HG02798 (cell line): ENCODE results near the gene ANO7.
"Not testable (repeated sequence)": the region's sequence is repeated elsewhere in the genome, so short reads cannot be mapped to it uniquely, and the experiment has no call there.

Experiments
- ATAC-seq: cut with Tn5 transposase; IDR thresholded peaks from one replicate; pipeline ENCODE4 v1.9.1; 2021; ENCODE audit warnings: mild to moderate bottlenecking; ENCODE audit not compliant: unreplicated experiment, poor library complexity

ANO7 gene

DNA sequence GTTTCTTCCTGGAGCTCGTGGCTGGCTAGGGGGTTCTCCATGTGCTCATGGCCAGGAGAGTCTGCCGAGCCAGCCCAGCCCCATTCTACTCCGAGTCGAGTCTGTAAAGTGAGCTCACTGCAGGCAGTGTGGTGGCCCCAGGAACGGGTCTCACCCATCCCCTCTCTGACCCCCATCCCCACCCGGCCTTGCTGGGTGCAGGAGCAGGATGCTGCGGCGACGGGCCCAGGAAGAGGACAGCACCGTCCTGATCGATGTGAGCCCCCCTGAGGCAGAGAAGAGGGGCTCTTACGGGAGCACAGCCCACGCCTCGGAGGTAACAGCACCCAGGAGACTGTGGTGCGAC, 1.4 kb downstream of the ANO7 start:
- no peak for ATAC-seq

DNA sequence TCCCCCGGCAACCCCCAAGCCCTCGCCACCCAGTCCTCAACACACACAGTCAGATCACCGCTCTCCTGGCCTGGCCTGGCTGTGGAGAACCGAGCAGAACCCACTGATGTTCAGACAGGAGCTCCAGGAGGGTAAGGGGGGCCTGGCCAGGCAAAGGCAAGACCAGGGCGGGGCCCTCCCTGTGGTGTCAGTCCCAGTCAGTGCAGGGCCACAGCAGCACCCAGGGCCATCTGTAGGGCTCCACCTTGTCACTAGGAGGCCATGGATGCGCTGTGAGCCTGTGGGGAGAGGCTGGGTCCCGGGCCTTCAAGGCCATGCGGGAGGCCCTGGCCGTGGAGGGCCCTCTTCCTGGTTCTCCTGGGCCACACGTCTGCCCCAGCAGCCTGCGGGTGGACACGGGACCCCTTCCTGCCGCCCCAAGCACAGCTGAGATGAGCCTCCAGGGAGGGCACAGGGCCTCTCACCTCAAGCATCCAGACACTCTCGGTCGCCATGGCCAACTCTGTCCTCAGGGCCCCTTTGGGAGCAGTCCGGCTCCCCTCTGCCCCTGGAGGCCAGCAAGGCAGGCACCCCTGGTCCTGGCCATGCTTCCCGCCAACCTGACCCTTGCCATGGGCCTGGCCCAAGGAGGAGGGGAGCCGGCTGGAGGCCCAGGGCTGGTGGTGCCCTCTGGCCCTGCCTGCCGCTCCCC, 2.0 kb downstream of the ANO7 start:
- ATAC-seq = no peak

DNA sequence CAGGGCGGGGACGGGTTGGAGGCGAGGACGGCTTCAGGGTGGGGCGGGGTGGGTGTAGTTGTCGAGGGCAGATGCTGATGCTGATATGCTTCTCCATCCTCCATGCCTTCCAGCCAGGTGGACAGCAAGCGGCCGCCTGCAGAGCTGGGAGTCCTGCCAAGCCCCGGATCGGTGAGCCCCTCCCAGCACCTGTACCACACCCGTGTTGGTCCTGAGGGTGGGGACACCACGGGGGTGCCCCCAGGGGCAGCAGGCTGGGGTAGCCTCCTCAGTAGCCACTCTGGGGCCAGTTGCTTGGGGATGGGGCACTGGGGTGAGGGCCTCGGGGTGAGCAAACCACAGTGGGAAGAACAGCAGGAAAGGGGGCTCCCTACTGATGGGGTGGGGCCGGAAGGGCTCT, 2.6 kb downstream of the ANO7 start:
- no peak for ATAC-seq

DNA sequence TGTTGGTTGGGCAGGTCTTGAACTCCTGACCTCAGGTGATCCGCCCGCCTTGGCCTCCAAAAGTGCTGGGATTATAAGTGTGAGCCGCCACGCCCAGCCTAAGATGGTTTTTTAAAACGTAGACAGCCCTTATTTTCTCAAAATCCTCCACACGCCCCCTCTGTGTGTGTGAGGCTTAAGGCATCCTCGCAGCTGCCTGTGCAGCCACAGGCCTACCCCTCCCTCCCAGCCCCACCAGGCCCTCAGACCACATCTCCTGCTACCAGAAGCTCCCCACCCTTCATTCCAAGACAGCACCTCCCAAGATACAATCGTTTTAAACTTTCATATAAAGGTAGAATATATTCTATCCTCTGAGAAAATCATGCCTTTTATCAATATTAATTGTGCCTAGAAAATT, 4.8 kb downstream of the ANO7 start:
- ATAC-seq = no peak

DNA sequence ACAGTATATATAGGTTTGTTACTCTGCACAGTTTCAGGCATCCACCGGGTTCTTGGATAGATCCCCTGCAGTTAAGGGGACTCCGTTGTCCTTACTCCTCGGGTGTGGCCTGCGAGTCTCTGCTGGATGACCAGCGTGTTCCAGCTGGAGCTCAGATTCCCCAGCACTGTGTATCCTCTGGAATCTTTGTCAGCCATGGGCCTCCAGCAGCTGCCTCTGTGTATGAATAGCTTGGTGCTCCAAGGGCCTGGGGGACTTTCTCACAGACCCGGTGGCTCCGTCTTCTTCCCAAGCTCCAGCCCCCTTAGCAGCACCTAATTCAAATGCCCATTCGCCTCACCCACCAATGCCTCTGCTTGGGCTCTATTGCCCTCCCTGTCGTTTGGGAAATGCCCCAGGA, 6.3 kb downstream of the ANO7 start:
- no peak for ATAC-seq

DNA sequence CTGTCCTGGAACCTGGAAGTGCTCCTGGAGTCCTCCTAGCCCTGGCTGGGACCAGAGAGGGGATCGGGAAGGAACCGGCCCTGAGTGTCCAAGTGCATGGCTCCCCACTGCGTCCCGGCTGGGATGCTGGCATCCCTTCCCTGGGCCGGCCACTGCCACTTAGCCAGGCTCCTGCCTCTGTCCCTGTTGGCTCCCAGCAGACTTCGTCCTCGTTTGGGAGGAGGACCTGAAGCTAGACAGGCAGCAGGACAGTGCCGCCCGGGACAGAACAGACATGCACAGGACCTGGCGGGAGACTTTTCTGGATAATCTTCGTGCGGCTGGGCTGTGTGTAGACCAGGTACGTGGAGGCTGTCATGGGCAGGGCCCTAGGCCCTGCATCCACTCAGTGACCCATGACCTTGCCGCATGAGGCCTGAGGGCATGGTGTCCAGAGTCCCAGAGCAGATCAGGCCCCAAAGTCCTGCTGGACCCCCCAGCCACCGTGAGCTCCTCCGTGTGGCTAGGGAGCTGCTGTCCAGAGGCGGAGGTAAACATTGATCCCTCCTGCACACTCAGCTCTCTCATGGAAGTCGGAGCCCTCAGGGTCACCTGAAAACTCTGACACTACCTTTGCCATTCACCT, 7.1 kb downstream of the ANO7 start:
- no peak for ATAC-seq

DNA sequence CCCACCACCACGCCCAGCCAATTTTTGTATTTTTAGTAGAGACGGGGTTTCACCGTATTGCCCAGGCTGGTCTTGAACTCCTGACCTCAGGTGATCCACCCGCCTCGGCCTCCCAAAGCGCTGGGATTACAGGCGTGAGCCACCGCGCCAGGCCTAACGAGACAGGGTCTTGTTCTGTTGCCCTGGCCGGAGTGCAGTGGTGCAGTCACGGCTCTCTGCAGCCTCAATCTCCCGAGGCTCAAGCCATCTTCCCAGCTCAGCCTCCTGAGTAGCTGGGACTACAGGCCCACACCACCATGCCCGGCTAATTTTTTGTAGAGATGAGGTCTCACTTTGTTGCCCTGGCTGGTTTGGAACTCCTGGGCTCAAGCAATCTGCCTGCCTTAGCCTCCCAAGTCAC, 8.8 kb downstream of the ANO7 start:
- ATAC-seq = not testable (repeated sequence)

DNA sequence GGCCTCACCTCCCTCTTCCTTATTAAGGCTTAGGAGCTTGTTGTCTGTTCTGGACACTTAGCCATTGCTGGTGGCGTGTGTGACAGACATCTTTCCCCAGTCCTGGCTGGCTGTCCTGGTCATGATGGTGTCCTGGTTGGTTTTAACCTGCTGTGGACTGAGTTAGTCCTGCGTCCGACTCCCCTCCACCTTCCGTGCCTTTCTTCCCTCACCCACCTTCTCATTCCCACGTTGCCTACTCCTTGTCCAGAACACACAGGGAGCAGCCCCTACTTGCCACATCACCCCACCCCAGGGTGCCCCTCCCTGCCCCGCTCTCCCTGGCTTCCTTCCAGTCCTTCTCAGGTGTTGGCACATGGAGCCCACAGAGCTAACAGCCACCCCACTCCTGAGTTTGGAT, 9.5 kb downstream of the ANO7 start:
- no peak for ATAC-seq

DNA sequence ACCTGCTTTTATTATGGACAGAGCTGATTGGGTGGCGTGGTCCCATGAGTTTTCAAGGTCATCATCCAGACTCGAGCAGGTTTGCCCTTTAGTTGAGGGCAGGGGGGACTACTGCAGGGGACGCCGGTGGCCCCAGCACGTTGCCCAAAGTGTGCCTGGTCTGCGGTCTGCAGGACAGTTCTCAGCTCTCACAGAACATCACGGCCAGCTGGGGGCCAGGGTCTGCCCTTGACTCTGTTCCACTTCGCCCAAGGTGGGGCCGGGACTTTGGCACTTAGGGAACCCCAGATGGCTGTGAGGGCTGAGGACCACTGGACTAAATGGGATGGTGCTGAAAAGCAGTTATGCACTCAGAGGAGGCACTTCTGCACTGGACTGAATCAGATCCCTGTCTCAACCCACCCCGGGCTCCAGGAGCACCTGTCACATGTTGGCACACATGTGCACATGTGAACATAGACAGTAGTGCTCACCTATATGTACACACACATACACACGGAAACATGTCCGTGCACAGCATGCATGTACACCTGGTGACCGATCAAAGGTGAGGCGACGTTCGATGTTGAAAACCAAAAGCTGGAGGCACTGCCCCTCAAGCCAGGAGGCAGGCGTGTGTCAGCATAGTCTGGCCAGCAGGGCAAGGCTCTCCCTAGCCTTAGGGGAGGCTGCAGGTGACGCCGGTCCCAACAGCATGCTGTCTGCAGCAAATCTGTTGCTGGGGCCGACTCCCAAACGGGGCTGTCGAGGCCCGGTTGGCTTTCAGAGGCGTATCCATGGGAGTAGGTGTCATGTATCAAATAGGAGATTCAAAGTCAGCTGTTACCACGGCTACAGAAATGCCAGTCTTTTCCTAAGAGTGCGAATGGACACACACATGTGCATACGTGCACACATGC, 10.2 kb downstream of the ANO7 start:
- ATAC-seq = no peak

DNA sequence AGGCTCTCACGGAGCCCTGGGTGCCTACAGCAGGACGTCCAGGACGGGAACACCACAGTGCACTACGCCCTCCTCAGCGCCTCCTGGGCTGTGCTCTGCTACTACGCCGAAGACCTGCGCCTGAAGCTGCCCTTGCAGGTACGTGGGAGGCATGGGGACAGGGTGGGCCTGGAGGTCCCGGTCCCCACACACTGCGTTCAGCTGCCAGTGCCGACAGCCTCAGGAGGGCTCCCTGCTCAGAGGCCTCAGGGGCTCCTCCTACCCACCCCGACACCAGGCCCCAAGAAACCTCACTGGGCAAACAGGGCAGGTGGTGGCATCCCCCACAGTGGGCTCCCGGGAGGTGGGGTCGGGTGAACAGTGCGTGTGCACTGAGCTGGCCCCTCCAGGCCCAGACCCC, 10.8 kb downstream of the ANO7 start:
- ATAC-seq = no peak

DNA sequence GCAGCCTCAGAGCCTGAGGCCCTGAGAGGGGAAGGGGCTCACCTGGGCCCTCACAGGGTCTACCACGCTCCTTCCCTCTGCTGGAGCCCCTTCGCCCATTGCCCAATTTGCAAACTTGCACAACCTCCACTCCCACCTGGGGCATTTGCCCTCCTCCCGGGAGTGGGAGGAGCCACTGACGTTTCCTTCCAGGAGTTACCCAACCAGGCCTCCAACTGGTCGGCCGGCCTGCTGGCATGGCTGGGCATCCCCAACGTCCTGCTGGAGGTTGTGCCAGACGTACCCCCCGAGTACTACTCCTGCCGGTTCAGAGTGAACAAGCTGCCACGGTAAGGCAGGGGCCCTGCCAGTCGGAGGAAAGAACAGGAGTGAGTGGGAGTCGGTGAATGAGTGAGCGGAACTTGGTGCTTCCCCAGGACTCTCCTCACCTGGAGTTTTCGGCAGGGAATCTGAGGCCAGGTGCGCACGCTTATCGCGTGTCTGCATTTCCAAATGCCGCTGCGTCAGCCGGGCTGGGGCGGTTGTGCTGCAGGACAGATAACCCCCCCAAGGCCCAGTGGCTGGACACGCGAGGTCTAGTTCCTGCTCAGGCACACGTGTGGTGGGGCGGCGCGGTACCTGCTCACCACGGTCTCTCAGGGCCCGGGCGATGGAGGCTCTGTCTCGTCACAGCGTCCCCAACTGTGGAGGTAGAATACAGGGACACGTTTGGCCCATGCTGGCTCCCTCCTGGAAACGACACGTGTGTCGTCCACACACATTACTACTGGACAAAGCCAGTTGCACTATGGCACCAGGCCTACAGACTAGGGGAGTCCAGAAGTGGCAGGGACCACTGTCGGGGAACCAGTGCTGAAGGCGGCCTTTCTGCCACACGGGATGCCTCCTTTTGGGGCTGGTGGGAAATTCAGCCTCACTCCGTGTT, 11.7 kb downstream of the ANO7 start:
- ATAC-seq = no peak

DNA sequence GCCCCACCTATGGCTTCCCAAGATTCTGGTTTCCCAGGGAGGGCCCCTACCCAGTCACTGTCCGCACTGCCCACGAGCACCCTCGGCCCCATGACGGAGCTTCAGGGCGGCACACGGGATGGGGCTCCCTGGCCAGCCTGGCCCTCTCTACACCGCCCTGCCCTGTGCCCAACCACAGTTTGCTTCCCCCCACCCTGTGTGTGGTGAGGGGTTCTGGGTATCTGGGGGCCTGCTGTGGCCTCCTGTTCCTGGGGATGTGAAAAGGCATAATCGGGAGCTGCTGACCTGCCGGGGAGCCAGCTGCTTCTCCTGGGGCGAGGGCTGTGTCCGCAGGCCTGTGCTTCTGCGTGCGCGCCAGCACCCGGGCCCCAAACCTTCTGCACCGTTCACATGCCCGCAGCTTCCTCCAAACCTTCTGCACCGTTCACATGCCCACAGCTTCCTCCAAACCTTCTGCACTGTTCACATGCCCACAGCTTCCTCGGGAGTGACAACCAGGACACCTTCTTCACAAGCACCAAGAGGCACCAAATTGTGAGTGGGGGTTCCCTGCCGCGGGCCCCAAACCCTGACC, 12.4 kb downstream of the ANO7 start:
- no peak for ATAC-seq

DNA sequence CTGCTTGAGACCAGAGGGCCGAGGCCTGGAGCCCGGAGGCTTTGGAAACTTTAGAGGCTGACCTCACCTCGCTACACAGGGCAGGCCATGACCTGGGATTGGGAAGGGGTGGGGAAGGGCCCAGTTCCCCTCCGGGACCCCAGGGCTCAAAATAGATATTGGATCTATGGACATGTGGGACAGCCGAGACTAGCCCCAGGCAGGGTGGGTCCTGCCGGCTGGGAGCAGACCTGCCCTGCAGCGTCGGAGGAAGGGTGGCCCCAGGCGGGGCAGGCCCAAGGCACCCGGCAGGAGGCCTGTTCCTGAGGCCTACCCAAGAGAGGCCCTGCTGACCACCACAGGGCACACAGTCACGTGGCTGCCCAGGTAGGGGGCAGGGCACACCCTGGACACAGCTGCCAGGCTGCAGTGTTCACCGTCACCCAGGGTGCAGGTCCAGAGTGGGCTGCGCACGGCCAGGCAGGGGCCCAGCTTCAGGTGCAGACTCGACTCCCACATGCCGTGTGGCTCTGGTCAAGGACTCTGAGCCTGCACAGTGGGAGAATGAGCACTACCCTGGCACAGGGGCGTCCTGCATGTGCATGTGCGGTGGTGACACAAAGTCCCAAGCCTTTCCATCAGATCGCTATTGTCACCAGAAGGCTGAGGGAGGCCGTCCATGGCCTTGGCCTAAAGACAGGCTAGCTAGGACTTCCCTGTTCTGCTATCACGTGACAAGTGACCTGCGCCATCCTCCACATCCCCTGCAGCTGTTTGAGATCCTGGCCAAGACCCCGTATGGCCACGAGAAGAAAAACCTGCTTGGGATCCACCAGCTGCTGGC, 13.2 kb downstream of the ANO7 start:
- no peak for ATAC-seq

DNA sequence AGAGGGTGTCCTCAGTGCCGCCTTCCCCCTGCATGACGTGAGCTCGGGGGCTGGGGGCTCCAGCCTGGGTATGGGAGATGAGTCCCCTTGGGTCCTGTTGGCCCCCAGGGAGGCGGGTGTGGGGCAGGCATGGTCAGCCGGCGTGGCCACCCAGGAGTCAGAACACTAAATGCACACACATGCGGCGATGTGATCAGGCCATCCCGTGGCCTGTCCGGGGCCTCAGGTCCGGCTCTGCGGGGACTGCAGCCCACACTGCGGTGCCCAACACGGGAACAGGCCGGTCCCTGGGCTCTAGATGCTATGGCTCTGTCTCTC, 13.8 kb downstream of the ANO7 start:
- ATAC-seq = no peak

DNA sequence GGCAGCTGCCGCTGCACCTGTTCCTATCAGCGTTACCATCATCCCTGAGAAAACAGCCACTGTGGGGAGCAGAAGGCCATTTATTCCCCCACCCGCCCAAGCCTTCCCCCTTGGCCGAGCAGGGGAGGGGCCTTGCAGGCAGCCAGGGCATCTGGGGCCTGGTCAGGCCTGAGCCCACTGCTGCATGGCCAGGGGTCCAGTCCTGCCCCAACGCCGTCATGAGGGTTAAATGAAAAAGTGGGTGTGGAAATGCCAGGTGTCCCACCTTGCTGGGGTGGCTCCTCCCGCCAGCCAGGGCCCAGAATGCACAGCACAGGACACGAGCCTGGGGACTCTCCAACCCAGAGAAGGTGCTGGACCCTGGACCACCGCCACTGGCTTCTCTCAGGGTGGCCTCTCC, 14.2 kb downstream of the ANO7 start:
- ATAC-seq = no peak

DNA sequence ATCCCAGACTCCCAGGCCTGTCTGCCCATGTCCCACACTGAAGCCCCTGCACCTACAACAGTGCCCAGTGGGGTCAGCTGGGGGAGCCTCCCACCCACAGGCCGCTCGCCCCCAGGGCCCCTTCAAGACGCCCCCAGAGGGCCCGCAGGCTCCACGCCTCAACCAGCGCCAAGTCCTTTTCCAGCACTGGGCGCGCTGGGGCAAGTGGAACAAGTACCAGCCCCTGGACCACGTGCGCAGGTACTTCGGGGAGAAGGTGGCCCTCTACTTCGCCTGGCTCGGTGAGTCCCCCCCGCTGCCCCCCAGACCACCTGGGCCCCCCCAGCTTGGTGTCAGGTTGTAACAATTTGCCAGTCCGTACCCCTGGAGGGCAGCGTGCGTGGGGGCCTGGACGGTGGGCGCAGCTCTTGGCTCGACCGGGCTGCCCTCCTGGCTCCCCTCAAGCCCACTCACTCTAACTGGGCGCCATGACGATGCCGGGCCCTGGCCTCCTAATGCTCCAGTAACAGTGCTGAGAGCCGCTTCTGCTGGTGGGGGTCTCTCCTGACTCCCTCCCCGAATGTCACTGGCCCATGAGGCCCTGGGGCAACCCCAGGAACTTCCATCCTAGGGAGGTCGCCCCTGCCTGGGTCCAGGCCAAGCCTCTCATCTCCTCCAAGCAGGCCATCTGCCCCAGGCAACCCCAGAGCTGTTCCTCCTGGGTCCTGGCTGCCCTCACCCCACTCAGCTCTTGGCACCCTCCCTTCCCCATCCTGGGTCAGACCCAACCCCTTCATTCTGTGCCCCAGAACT, 14.9 kb downstream of the ANO7 start:
- ATAC-seq = no peak

DNA sequence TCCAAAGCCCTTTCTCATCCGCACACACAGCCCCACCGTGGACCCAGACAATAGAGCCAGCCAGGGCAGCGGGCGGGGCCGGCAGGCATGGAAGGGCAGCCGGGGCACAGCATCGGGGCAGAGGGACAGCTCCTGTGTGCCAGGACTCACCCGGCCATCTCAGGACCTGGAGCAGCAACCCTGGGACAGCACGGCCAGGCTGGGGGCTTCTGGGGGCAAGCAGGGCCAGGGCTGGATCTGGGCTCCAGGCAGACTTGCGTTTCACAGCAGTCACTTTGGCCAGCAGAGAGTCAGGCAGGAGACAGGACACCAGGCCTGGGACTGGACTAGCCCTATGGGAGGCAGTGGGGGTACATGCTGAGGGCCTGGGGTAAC, 15.5 kb downstream of the ANO7 start:
- ATAC-seq = no peak

DNA sequence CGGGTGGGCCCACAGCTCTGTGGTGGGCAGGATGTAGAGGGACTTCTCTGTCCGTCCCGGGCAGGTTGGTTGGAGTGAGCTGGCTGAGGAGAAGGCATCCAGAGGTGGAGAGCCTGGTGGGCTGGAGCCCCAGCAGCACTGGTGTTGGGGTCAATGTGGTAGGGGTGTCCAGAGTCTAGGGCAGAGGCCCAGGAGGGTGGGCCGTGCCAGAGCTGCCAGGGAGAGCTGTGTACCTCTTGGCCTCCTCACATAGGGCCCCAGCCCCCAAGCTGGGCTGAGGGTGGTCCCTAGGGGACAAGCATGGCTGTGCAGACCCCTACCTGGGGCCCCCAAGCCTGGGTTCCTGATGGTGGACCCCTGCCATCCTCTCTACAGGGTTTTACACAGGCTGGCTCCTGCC, 16.0 kb downstream of the ANO7 start:
- no peak for ATAC-seq

DNA sequence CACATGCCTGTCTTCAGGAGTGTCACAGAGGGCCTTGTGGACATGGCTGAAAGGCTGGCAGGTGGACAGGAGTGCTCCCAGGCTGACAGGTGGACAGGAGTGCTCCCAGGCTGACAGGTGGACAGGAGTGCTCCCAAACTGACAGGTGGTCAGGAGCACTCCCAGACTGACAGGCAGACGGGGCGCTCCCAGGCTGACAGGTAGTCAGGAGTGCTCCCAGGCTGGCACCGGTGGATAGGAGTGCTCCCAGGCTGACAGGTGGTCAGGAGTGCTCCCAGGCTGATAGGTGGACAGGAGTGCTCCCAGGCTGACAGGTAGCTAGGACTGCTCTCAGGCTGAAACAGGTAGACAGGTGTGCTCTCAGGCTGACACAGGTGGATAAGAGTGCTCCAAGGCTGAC, 16.6 kb downstream of the ANO7 start:
- no peak for ATAC-seq
